IMR-90 (cell line): ENCODE data around the gene MAPK1. TPM values are rescaled to one million over a fixed set of nuclear protein-coding genes. Genes with fewer than 3 reads are reported as not detected.

ENCODE experiments used
- ATAC-seq: fragments of 200-7000 bp; cut with Tn5 transposase; 2 replicates; pipeline ENCODE4 v1.9.1; 2020; ENCODE audit warnings: low read depth, mild to moderate bottlenecking, moderate library complexity
- BruUV-seq: library from RNA; stranded (reverse); fragments of 400-500 nt; replicated peaks from 2 replicates; lab custom pipeline; 2021; lab: Mats Ljungman, UMichigan
- CTCF ChIA-PET: fragments of 300-600 bp; formaldehyde crosslinking; extraction: SDS; loops from one replicate; lab custom pipeline; 2021; ENCODE audit warnings: antibody characterized with exemption; lab: Yijun Ruan, JAX
- POLR2A ChIA-PET: fragments of 300-600 bp; sonication (Branson Sonifier 250); formaldehyde crosslinking; loops from one replicate; lab custom pipeline; 2022; ENCODE audit warnings: antibody characterized with exemption; ENCODE audit not compliant: unreplicated experiment; lab: Charles Lee
- DNase-seq: peaks from one replicate; pipeline ENCODE4 v3.0.0; 2013
- H2AFZ ChIP-seq: replicated peaks from 2 replicates; pipeline ENCODE3; 2013; ENCODE audit warnings: low read length, mild to moderate bottlenecking; ENCODE audit not compliant: poor library complexity
- H2AK5ac ChIP-seq: 2 replicates; pipeline ENCODE4 v1.6.1; 2013; ENCODE audit warnings: low read depth, low read length, inconsistent platforms
- H2AK9ac ChIP-seq: replicated peaks from 2 replicates; pipeline ENCODE3; 2013; ENCODE audit warnings: mild to moderate bottlenecking, low read depth, low read length, moderate library complexity; ENCODE audit not compliant: poor library complexity
- H2BK120ac ChIP-seq: 2 replicates; pipeline ENCODE4 v1.6.1; 2013; ENCODE audit warnings: low read depth, low read length, inconsistent platforms
- H2BK15ac ChIP-seq: 3 replicates; pipeline ENCODE4 v1.6.1; 2013; ENCODE audit warnings: low read depth, low read length, inconsistent platforms
- H2BK20ac ChIP-seq: 2 replicates; pipeline ENCODE4 v1.6.1; 2013; ENCODE audit warnings: low read depth, mild to moderate bottlenecking, inconsistent platforms, low read length, moderate library complexity
- H2BK5ac ChIP-seq: 2 replicates; pipeline ENCODE4 v1.6.1; 2013; ENCODE audit warnings: mild to moderate bottlenecking, low read depth, low read length, inconsistent platforms; ENCODE audit not compliant: poor library complexity, severe bottlenecking
- H3K14ac ChIP-seq: replicated peaks from 2 replicates; pipeline ENCODE4 v1.6.1; 2013; ENCODE audit warnings: low read depth, low read length, inconsistent platforms
- H3K18ac ChIP-seq: 2 replicates; pipeline ENCODE4 v1.6.1; 2013; ENCODE audit warnings: low read depth, low read length, control low read depth
- H3K23ac ChIP-seq: 2 replicates; pipeline ENCODE4 v1.6.1; 2013; ENCODE audit warnings: low read depth, low read length, inconsistent platforms
- H3K27ac ChIP-seq: 2 replicates; pipeline ENCODE4 v1.5.1; 2013; ENCODE audit warnings: mild to moderate bottlenecking, control low read depth, low read length; ENCODE audit not compliant: insufficient read depth
- H3K27me3 ChIP-seq: 2 replicates; pipeline ENCODE4 v1.6.1; 2013; ENCODE audit warnings: low read length; ENCODE audit not compliant: control insufficient read depth, insufficient read depth
- H3K36me3 ChIP-seq: 2 replicates; pipeline ENCODE4 v1.6.1; 2013; ENCODE audit warnings: low read length, mixed read lengths; ENCODE audit not compliant: control insufficient read depth, insufficient read depth
- H3K4ac ChIP-seq: 2 replicates; pipeline ENCODE4 v1.6.1; 2013; ENCODE audit warnings: low read depth, low read length, inconsistent platforms
- H3K4me1 ChIP-seq: 2 replicates; pipeline ENCODE4 v1.6.1; 2013; ENCODE audit warnings: low read length, mixed read lengths; ENCODE audit not compliant: control insufficient read depth, insufficient read depth
- H3K4me2 ChIP-seq: 2 replicates; pipeline ENCODE4 v1.6.1; 2013; ENCODE audit warnings: low read depth, mild to moderate bottlenecking, control low read depth, low read length, moderate library complexity
- H3K4me3 ChIP-seq: 2 replicates; pipeline ENCODE4 v1.5.1; 2013; ENCODE audit warnings: low read depth, mild to moderate bottlenecking, control low read depth, low read length, moderate library complexity; ENCODE audit not compliant: insufficient read depth
- H3K56ac ChIP-seq: 2 replicates; pipeline ENCODE4 v1.6.1; 2013; ENCODE audit warnings: low read length, inconsistent platforms; ENCODE audit not compliant: insufficient read depth; ENCODE audit errors: extremely low read depth
- H3K79me1 ChIP-seq, 2 experiments: 2 replicates each; pipeline ENCODE4 v1.6.1; 2013; ENCODE audit warnings: low read length in 2 of 2, inconsistent platforms in 1 of 2, low read depth in 1 of 2
- H3K9ac ChIP-seq: 2 replicates; pipeline ENCODE4 v1.6.1; 2013; ENCODE audit warnings: low read depth, low read length, control low read depth
- H3K9me1 ChIP-seq: 2 replicates; pipeline ENCODE4 v1.6.1; 2013; ENCODE audit warnings: low read length, inconsistent platforms; ENCODE audit not compliant: insufficient read depth
- H3K9me3 ChIP-seq: 2 replicates; pipeline ENCODE4 v1.6.1; 2013; ENCODE audit warnings: low read length; ENCODE audit not compliant: control insufficient read depth, insufficient read depth
- H4K20me1 ChIP-seq: 2 replicates; pipeline ENCODE4 v1.6.1; 2013; ENCODE audit warnings: low read length, inconsistent platforms; ENCODE audit not compliant: insufficient read depth
- H4K5ac ChIP-seq: 2 replicates; pipeline ENCODE4 v1.6.1; 2013; ENCODE audit warnings: mild to moderate bottlenecking, low read depth, low read length, control low read depth
- H4K8ac ChIP-seq, 2 experiments: 2 replicates each; pipeline ENCODE4 v1.6.1; 2013; ENCODE audit warnings: low read depth in 2 of 2, low read length in 2 of 2, control low read depth in 1 of 2, inconsistent platforms in 1 of 2
- H4K91ac ChIP-seq: 2 replicates; pipeline ENCODE4 v1.6.1; 2013; ENCODE audit warnings: low read depth, low read length, inconsistent platforms; ENCODE audit not compliant: insufficient read depth
- FOS ChIP-seq: fragments of 150-350 bp; IDR thresholded peaks from 2 replicates; pipeline ENCODE4 v1.6.1; 2016; ENCODE audit warnings: low read depth, low read length
- MAFK ChIP-seq: IDR thresholded peaks from 2 replicates; pipeline ENCODE4 v1.6.1; 2012; ENCODE audit warnings: low read depth, low read length, improper control_type of control experiment
- NFE2L2 ChIP-seq: fragments of 150-350 bp; IDR thresholded peaks from 2 replicates; pipeline ENCODE4 v1.6.1; 2016; ENCODE audit warnings: low read depth, mild to moderate bottlenecking, low read length
- POLR2A ChIP-seq: IDR thresholded peaks from 2 replicates; pipeline ENCODE4 v1.6.1; 2012; ENCODE audit warnings: mild to moderate bottlenecking, low read depth, low read length
- WGBS, 2 experiments: methylation state at CpG; one replicate each; pipeline versions ENCODE4 v1.1.5 to v1.1.7; 2013; ENCODE audit warnings: missing lambda C conversion rate in 2 of 2; ENCODE audit not compliant: insufficient read length in 1 of 2; ENCODE audit errors: extremely low coverage in 2 of 2; 5-methylcytosine and 5-hydroxymethylcytosine counted together
- dilution Hi-C: fragments of 300-500 bp; cut with HindIII; formaldehyde crosslinking; loops from one replicate; pipeline ENCODE4 v1.14.3; 2018; ENCODE audit warnings: low sequenced_read_pairs; ENCODE audit not compliant: unreplicated experiment
- in situ Hi-C: fragments of 300-500 bp; cut with MboI; formaldehyde crosslinking; loops from 3 replicates; pipeline ENCODE4 v1.14.3; 2019; ENCODE audit warnings: low sequenced_read_pairs, inconsistent platforms, mixed read lengths
- intact Hi-C: fragments of 100-400 bp; cut with micrococcal nuclease; formaldehyde crosslinking; loops from 2 replicates; pipeline ENCODE4 v1.10.0; 2022
- polyA plus RNA-seq, 3 experiments: library from polyadenylated mRNA; depleted of rRNA; stranded (reverse); fragments of >200 nt; gene quantifications; 2 replicates each; pipeline ENCODE4 v1.2.3, GENCODE V29; 2012; ENCODE audit warnings: low replicate concordance in 1 of 3
- total RNA-seq: library from RNA; depleted of rRNA; stranded (reverse); fragments of >200 nt; gene quantifications from 2 replicates; pipeline ENCODE4 v1.2.3, GENCODE V29; 2012
- TF ChIP-seq, protein P1 (sequence below): fragments of 150-350 bp; IDR thresholded peaks from 2 replicates; pipeline ENCODE4 v1.6.1; 2016; ENCODE audit warnings: low read depth, mild to moderate bottlenecking, low read length, moderate library complexity, borderline replicate concordance

Gene MAPK1
- total and polyA plus RNA-seq, 2 of the 4 experiments (the other 2 are of a cell fraction) = 41.0 to 51.3 TPM

DNA sequence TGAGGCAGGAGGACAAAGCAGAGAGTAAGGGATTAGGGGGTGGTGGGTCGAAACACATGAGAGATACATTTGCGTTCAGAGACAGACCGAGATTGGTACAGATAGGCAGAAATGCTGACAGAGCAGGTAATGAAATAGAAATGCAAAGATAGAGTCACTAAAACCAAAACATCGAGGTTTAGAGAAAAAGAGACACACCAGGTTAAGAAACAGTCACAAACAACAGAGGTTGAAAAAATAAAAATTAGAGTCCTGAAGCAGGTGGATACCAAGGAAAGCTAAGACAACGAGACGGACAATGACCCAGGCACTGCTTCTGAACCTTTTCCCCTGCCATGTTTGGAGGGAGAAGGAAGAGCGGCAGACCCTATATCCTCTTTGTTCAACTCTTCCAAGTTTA, 1.2 kb upstream of the MAPK1 start:
- no peak for TF ChIP-seq NFE2L2
- TF ChIP-seq, protein P1, sequence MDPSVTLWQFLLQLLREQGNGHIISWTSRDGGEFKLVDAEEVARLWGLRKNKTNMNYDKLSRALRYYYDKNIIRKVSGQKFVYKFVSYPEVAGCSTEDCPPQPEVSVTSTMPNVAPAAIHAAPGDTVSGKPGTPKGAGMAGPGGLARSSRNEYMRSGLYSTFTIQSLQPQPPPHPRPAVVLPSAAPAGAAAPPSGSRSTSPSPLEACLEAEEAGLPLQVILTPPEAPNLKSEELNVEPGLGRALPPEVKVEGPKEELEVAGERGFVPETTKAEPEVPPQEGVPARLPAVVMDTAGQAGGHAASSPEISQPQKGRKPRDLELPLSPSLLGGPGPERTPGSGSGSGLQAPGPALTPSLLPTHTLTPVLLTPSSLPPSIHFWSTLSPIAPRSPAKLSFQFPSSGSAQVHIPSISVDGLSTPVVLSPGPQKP = no peak
- TF ChIP-seq POLR2A = no peak
- TF ChIP-seq MAFK = peak; percentile 65
- no peak for TF ChIP-seq FOS

More for the DNA sequence above, 1.2 kb upstream of the MAPK1 start:
- H4K5ac ChIP-seq = no peak overlapping the region
- H2BK5ac ChIP-seq = no peak overlapping the region
- 100% methylated on average over 2 of the region's 7 CpGs; no CpG with 5 or more reads in 1 of the 2 experiments for WGBS, 2 experiments
- dilution Hi-C loops = no loop called here
- ChIA-PET POLR2A (no interaction called here), CTCF (no interaction called here)
- H3K4me2 ChIP-seq = no peak overlapping the region
- H3K4me1 ChIP-seq = no peaks in the 10 kb centered on the region; the same call in 1 of the 2 replicates
- H3K4me3 ChIP-seq = no peak overlapping the region
- no peak overlapping the region for H3K14ac ChIP-seq
- peak overlapping the region; percentile 43; the same call in 1 of the 2 replicates for H2AK5ac ChIP-seq
- no peaks in the 10 kb centered on the region for H3K27me3 ChIP-seq
- H3K9me3 ChIP-seq = no peaks in the 10 kb centered on the region
- no peak overlapping the region for H2BK20ac ChIP-seq
- ATAC-seq (no peak), DNase-seq (no peak)
- H3K9ac ChIP-seq = no peak overlapping the region
- peaks cover 32% of the 10 kb centered on the region for H4K20me1 ChIP-seq
- in situ Hi-C loops = no loop called here
- H3K56ac ChIP-seq = no peak overlapping the region
- H3K79me1 ChIP-seq = peaks cover 0 to 24% of the 10 kb centered on the region in 2 experiments; a peak in 2 of 4 replicates
- no peak overlapping the region for H2BK15ac ChIP-seq
- H3K18ac ChIP-seq = no peak overlapping the region
- H3K9me1 ChIP-seq = peaks cover 3% of the 10 kb centered on the region; the same call in 1 of the 2 replicates
- no peak overlapping the region for H2BK120ac ChIP-seq
- no peak overlapping the region for H2AFZ ChIP-seq
- H4K8ac ChIP-seq = no peak overlapping the region; a peak in 1 of 4 replicates
- BruUV-seq = no TSS peak
- no peak overlapping the region for H3K23ac ChIP-seq
- no peaks in the 10 kb centered on the region for H3K36me3 ChIP-seq
- H3K4ac ChIP-seq = no peak overlapping the region
- no peak overlapping the region for H4K91ac ChIP-seq
- H2AK9ac ChIP-seq = no peak overlapping the region
- H3K27ac ChIP-seq = no peak overlapping the region
- intact Hi-C loops = loop anchor here (5.0 kb wide), 4 partner anchors 51 to 156 kb away; no protein-coding TSS in a partner anchor
